Small intestine (tissue), 7 donors: ENCODE measurements around the gene TRPV6. TPM values are rescaled to one million over a fixed set of nuclear protein-coding genes. Genes with fewer than 3 reads are reported as not detected.

Experiments used
- DNase-seq, 2 donors: peaks; one replicate each; pipeline versions ENCODE4 v3.0.0 to v3.0.0-alpha.2; 2013
- FAIRE-seq: peaks from 2 replicates; lab custom pipeline; 2012; peaks lifted over from hg19 to GRCh38; lab: Jason Lieb, UNC
- H3K27ac ChIP-seq, 3 donors: one replicate each; pipeline ENCODE4 v1.5.1; 2013; ENCODE audit warnings: low read length in 2 of 3, mild to moderate bottlenecking in 2 of 3, control low read depth in 1 of 3, inconsistent platforms in 1 of 3, low read depth in 1 of 3, moderate library complexity in 1 of 3
- H3K27me3 ChIP-seq, 3 donors: one replicate each; pipeline ENCODE4 v1.6.1; 2013; ENCODE audit warnings: low read length in 3 of 3, inconsistent platforms in 1 of 3; ENCODE audit not compliant: control insufficient read depth in 3 of 3, insufficient read depth in 3 of 3
- H3K36me3 ChIP-seq, 3 donors: one replicate each; pipeline ENCODE4 v1.6.1; 2013; ENCODE audit warnings: low read length in 3 of 3, inconsistent platforms in 1 of 3, low read depth in 1 of 3, mild to moderate bottlenecking in 1 of 3, moderate library complexity in 1 of 3; ENCODE audit not compliant: control insufficient read depth in 3 of 3, insufficient read depth in 2 of 3
- H3K4me1 ChIP-seq, 3 donors: one replicate each; pipeline ENCODE4 v1.6.1; 2013; ENCODE audit warnings: low read length in 2 of 3, inconsistent platforms in 1 of 3, low read depth in 1 of 3, mild to moderate bottlenecking in 1 of 3, moderate library complexity in 1 of 3; ENCODE audit not compliant: control insufficient read depth in 3 of 3, insufficient read depth in 2 of 3
- H3K4me3 ChIP-seq, 3 donors: one replicate each; pipeline ENCODE4 v1.5.1; 2013; ENCODE audit warnings: low read length in 3 of 3, control low read depth in 1 of 3, inconsistent platforms in 1 of 3, low read depth in 1 of 3, mild to moderate bottlenecking in 1 of 3, moderate library complexity in 1 of 3
- H3K9me3 ChIP-seq, 2 donors: one replicate each; pipeline ENCODE4 v1.6.1; 2013; ENCODE audit warnings: low read depth in 1 of 2, low read length in 1 of 2; ENCODE audit not compliant: control insufficient read depth in 2 of 2, insufficient read depth in 1 of 2
- WGBS, 3 donors: extraction: QIAGEN DNeasy Blood & Tissue Kit; methylation state at CpG; one replicate each; pipeline ENCODE4 v1.1.7; 2013; 5-methylcytosine and 5-hydroxymethylcytosine counted together
- polyA plus RNA-seq, 4 donors: library from polyadenylated mRNA; stranded (reverse) in 3 of 4; unstranded in 1 of 4; fragments of 200-250 nt in 3 of 4; fragments of 120-200 nt in 1 of 4; gene quantifications; one replicate each; pipeline versions ENCODE4 v1.2.1 to v1.2.3, GENCODE V29; 2013
- donor health status: healthy with polysubstance abuse.
- donor health status: control.
- donor health status: control.
- donor health status: Bipolar disorder and iron deficiency.
- donor health status: healthy.

Gene TRPV6
- polyA plus RNA-seq, 4 donors: 0.22 to 27.3 (median 15.9) TPM

- H3K27me3 ChIP-seq: peaks cover 0 to 5% (median 2%) of the 10 kb centered on the region in 3 donors
- DNase-seq: no peak
- H3K27ac ChIP-seq: no peak overlapping the region
- 86 to 95% (median 93%) methylated on average over 3 of the region's 3 CpGs for WGBS, 3 donors
- no peak overlapping the region for H3K4me3 ChIP-seq
- H3K36me3 ChIP-seq: peaks cover 0 to 4% (median 0%) of the 10 kb centered on the region in 3 donors
- H3K9me3 ChIP-seq: no peaks in the 10 kb centered on the region
- FAIRE-seq: no peak
- H3K4me1 ChIP-seq: peaks cover 0 to 2% (median 0%) of the 10 kb centered on the region in 3 donors
Observed at GRCh38 chr7:142878315-142878714, 7.2 kb downstream of the TRPV6 start.

GRCh38 chr7:142876991-142877910 is 8.3 kb downstream of the TRPV6 start:
- Histone ChIP-seq H3K27ac (no peak overlapping the region), H3K27me3 (peaks cover 0 to 5% (median 2%) of the 10 kb centered on the region in 3 donors), H3K4me3 (no peak overlapping the region), H3K9me3 (no peaks in the 10 kb centered on the region), H3K4me1 (peaks cover 0 to 2% (median 0%) of the 10 kb centered on the region in 3 donors), H3K36me3 (peaks cover 0 to 5% (median 0%) of the 10 kb centered on the region in 3 donors)
- FAIRE-seq (no peak), DNase-seq (no peak)
- WGBS, 3 donors: 87 to 90% (median 88%) methylated on average over 18 of the region's 18 CpGs

GRCh38 chr7:142876236-142876960 is 9.1 kb downstream of the TRPV6 start:
- WGBS, 3 donors: 83 to 92% (median 86%) methylated on average over 9 of the region's 9 CpGs
- Histone ChIP-seq H3K36me3 (peaks cover 0 to 10% (median 0%) of the 10 kb centered on the region in 3 donors), H3K4me3 (no peak overlapping the region), H3K4me1 (peaks cover 0 to 2% (median 0%) of the 10 kb centered on the region in 3 donors), H3K9me3 (no peaks in the 10 kb centered on the region), H3K27me3 (peaks cover 0 to 5% (median 2%) of the 10 kb centered on the region in 3 donors), H3K27ac (no peak overlapping the region)
- FAIRE-seq (no peak), DNase-seq (no peak)

- H3K9me3 ChIP-seq: no peaks in the 10 kb centered on the region
- no peak overlapping the region for H3K27ac ChIP-seq
- peaks cover 0 to 4% (median 2%) of the 10 kb centered on the region in 3 donors for H3K27me3 ChIP-seq
- DNase-seq (no peak), FAIRE-seq (no peak)
- H3K4me3 ChIP-seq: no peak overlapping the region
- 84 to 86% (median 85%) methylated on average over 14 of the region's 14 CpGs for WGBS, 3 donors
- H3K4me1 ChIP-seq: no peaks in the 10 kb centered on the region
- peaks cover 0 to 18% (median 0%) of the 10 kb centered on the region in 3 donors for H3K36me3 ChIP-seq
Observed at GRCh38 chr7:142875456-142875855, 10.1 kb downstream of the TRPV6 start.

- H3K4me3 ChIP-seq: no peak overlapping the region
- FAIRE-seq (no peak), DNase-seq (no peak)
- peaks cover 0 to 2% (median 0%) of the 10 kb centered on the region in 3 donors for H3K27me3 ChIP-seq
- H3K4me1 ChIP-seq: no peaks in the 10 kb centered on the region
- WGBS, 3 donors: 89 to 94% (median 91%) methylated on average over 6 of the region's 6 CpGs
- H3K27ac ChIP-seq: no peak overlapping the region
- no peaks in the 10 kb centered on the region for H3K9me3 ChIP-seq
- peaks cover 0 to 21% (median 0%) of the 10 kb centered on the region in 3 donors for H3K36me3 ChIP-seq
Observed at GRCh38 chr7:142874837-142875236, 10.7 kb downstream of the TRPV6 start.

GRCh38 chr7:142874409-142874808 is 11.1 kb downstream of the TRPV6 start:
- DNase-seq (no peak), FAIRE-seq (no peak)
- 85 to 88% (median 88%) methylated on average over 7 of the region's 7 CpGs for WGBS, 3 donors
- Histone ChIP-seq H3K4me1 (no peaks in the 10 kb centered on the region), H3K9me3 (no peaks in the 10 kb centered on the region), H3K27me3 (peaks cover 0 to 2% (median 0%) of the 10 kb centered on the region in 3 donors), H3K27ac (no peak overlapping the region), H3K4me3 (no peak overlapping the region), H3K36me3 (peaks cover 0 to 21% (median 0%) of the 10 kb centered on the region in 3 donors)

- H3K27ac ChIP-seq: no peak overlapping the region
- no peak overlapping the region for H3K4me3 ChIP-seq
- peaks cover 0 to 21% (median 0%) of the 10 kb centered on the region in 3 donors for H3K36me3 ChIP-seq
- WGBS, 3 donors: 82 to 88% (median 86%) methylated on average over 5 of the region's 5 CpGs
- no peak for FAIRE-seq
- H3K9me3 ChIP-seq: no peaks in the 10 kb centered on the region
- no peak for DNase-seq
- H3K27me3 ChIP-seq: peaks cover 0 to 2% (median 0%) of the 10 kb centered on the region in 3 donors
- no peaks in the 10 kb centered on the region for H3K4me1 ChIP-seq
Observed at GRCh38 chr7:142873871-142874270, 11.7 kb downstream of the TRPV6 start.

- H3K36me3 ChIP-seq: peaks cover 0 to 21% (median 0%) of the 10 kb centered on the region in 3 donors
- peaks cover 0 to 2% (median 0%) of the 10 kb centered on the region in 3 donors for H3K27me3 ChIP-seq
- H3K4me1 ChIP-seq: no peaks in the 10 kb centered on the region
- H3K27ac ChIP-seq: no peak overlapping the region
- 77 to 78% (median 78%) methylated on average over 10 to 11 of the region's 11 CpGs for WGBS, 3 donors
- H3K9me3 ChIP-seq: no peaks in the 10 kb centered on the region
- peak in 1 of 2 donors; percentile 33 for DNase-seq
- FAIRE-seq: no peak
- H3K4me3 ChIP-seq: no peak overlapping the region
Observed at GRCh38 chr7:142873281-142873784, 12.2 kb downstream of the TRPV6 start.
